GM13976 (cell line): Measurements from ENCODE around the gene EYS.

Experiments
- DNase-seq: peaks from one replicate; pipeline ENCODE4 v3.0.0; 2012; ENCODE audit warnings: low spot score
- CTCF ChIP-seq: IDR thresholded peaks from 2 replicates; pipeline ENCODE4 v1.5.1; 2012; ENCODE audit warnings: borderline replicate concordance, mild to moderate bottlenecking; ENCODE audit not compliant: insufficient read depth; ENCODE audit errors: extremely low read depth, missing control alignments, control extremely low read depth
- in situ Hi-C: fragments of 300-500 bp; cut with MboI; formaldehyde crosslinking; loops from one replicate; pipeline ENCODE4 v1.12.0; 2022; ENCODE audit warnings: low sequenced_read_pairs, mixed read lengths, inconsistent platforms; ENCODE audit not compliant: unreplicated experiment

The EYS gene

GRCh38 chr6:64429926-64430325 is 1277.1 kb downstream of the EYS start:
- in situ Hi-C loops = no loop called here
- TF ChIP-seq CTCF = no peak
- no peak for DNase-seq

GRCh38 chr6:64428186-64428585 is 1278.8 kb downstream of the EYS start:
- in situ Hi-C loops = no loop called here
- no peak for DNase-seq
- no peak for TF ChIP-seq CTCF

DNA sequence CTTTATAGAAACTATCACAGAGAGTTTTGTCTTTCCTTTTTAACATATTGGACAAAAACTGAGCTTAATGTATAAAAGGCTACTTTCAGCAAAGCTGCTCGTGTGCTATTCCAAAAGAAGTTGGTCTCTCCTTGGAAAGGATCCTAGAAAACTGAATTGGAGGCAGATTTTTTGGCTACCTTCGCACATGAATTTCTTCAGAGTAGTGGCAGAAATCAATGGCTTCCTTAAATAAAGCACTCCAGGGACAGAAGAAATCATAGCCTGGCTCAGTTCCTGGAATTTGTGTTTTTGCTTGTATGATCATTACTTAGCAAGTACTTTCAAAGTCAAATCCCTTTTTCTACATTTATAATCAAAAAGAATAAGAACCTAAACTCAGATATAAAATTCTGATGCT is 1291.1 kb downstream of the EYS start:
- in situ Hi-C loops = no loop called here
- TF ChIP-seq CTCF = no peak
- no peak for DNase-seq

- TF ChIP-seq CTCF = no peak
- no peak for DNase-seq
- in situ Hi-C loops = no loop called here
These were observed 1295.8 kb downstream of the EYS start for GRCh38 chr6:64411226-64411625.

- TF ChIP-seq CTCF = no peak
- DNase-seq = no peak
- in situ Hi-C loops = no loop called here
These were observed 1297.1 kb downstream of the EYS start for GRCh38 chr6:64409948-64410347.

- in situ Hi-C loops = no loop called here
- no peak for DNase-seq
These were observed 1302.6 kb downstream of the EYS start for GRCh38 chr6:64404396-64404795.

More at GRCh38 chr6:64404396-64404795, 1302.6 kb downstream of the EYS start:
- TF ChIP-seq CTCF = no peak
